K562 (cell line): Measurements from ENCODE around the gene NTF4.

ENCODE experiments used
- C11orf30 ChIP-seq: fragments of 450-650 bp; IDR thresholded peaks from 2 replicates; pipeline ENCODE4 v1.6.1; 2016; ENCODE audit warnings: low read depth, mild to moderate bottlenecking
- CEBPZ ChIP-seq: fragments of 150-350 bp; IDR thresholded peaks from 2 replicates; pipeline ENCODE4 v1.6.1; 2014; ENCODE audit warnings: low read depth, mild to moderate bottlenecking, low read length, borderline replicate concordance
- CHD4 ChIP-seq: fragments of 200-600 bp; sonication (generic); IDR thresholded peaks from 3 replicates; pipeline ENCODE4 v1.6.1; 2012; ENCODE audit warnings: low read depth, mild to moderate bottlenecking, mixed read lengths, low read length, inconsistent platforms; ENCODE audit not compliant: insufficient read depth, insufficient replicate concordance, poor library complexity, severe bottlenecking
- CTCF ChIP-seq, 3 experiments: IDR thresholded peaks in 2 of 3; conservative IDR thresholded peaks in 1 of 3; 2 replicates each; pipeline ENCODE4 v1.5.1; 2011 to 2012; ENCODE audit warnings: low read length in 3 of 3, mild to moderate bottlenecking in 3 of 3, control low read depth in 2 of 3, improper control_type of control experiment in 1 of 3, inconsistent platforms in 1 of 3, low read depth in 1 of 3, mixed read lengths in 1 of 3, moderate library complexity in 1 of 3; ENCODE audit not compliant: insufficient read depth in 2 of 3
- EZH2 ChIP-seq: IDR thresholded peaks from 2 replicates; pipeline ENCODE4 v1.6.1; 2012; ENCODE audit warnings: low read depth, mild to moderate bottlenecking, inconsistent platforms, low read length, borderline replicate concordance
- JUND ChIP-seq, 2 experiments: IDR thresholded peaks; 2 replicates in 1 of 2; 3 replicates in 1 of 2; pipeline ENCODE4 v1.6.1; 2011; ENCODE audit warnings: borderline replicate concordance in 2 of 2, low read depth in 2 of 2, low read length in 2 of 2, improper control_type of control experiment in 1 of 2, missing biosample characterization in 1 of 2, missing genetic modification characterization in 1 of 2, missing genetic modification reagents in 1 of 2
- POLR2A ChIP-seq: fragments of 450-650 bp; conservative IDR thresholded peaks from 2 replicates; pipeline ENCODE4 v1.6.1; 2016
- POLR2AphosphoS5 ChIP-seq: IDR thresholded peaks from 2 replicates; pipeline ENCODE4 v1.6.1; 2011; ENCODE audit warnings: mild to moderate bottlenecking, low read depth, low read length, moderate library complexity; ENCODE audit not compliant: control insufficient read depth, insufficient read depth
- TAF1 ChIP-seq: IDR thresholded peaks from 2 replicates; pipeline ENCODE4 v1.6.1; 2011; ENCODE audit warnings: mild to moderate bottlenecking, low read length, moderate library complexity; ENCODE audit not compliant: insufficient read depth, control insufficient read depth, severe bottlenecking; ENCODE audit errors: extremely low read depth
- ZNF586 ChIP-seq: fragments of 450-650 bp; formaldehyde crosslinking; conservative IDR thresholded peaks from 2 replicates; pipeline ENCODE4 v1.4.0; 2020; ENCODE audit warnings: mild to moderate bottlenecking, moderate library complexity

GRCh38 chr19:49103331-49104085, 38.9 kb upstream of the NTF4 start:
- TF ChIP-seq POLR2AphosphoS5: no peak
- no peak for TF ChIP-seq CHD4
- no peak for TF ChIP-seq CTCF (IDR thresholded peaks at IDR 0.05 in 2 of 3, conservative IDR thresholded peaks at IDR 0.05 in 1 of 3; ENCODE audit: insufficient read depth in 2 of 3, low read depth in 1 of 3, low read length in 3 of 3)
- TF ChIP-seq JUND (IDR thresholded peaks at IDR 0.05; ENCODE audit: borderline replicate concordance, low read depth, low read length): no peak
- no peak for TF ChIP-seq JUND (tag; IDR thresholded peaks at IDR 0.05; ENCODE audit: borderline replicate concordance, low read depth, low read length)
- TF ChIP-seq C11orf30: no peak
- TF ChIP-seq CEBPZ: no peak
- no peak for TF ChIP-seq ZNF586 (CRISPR knock-in tag)
- no peak for TF ChIP-seq EZH2
- TF ChIP-seq TAF1: no peak
- no peak for TF ChIP-seq POLR2A
